Lung microvascular endothelial cell (primary cell): ENCODE data around the gene MRPL49. TPM values are rescaled to one million over a fixed set of nuclear protein-coding genes. Genes with fewer than 3 reads are reported as not detected.
"Not testable (repeated sequence)": the region's sequence is repeated elsewhere in the genome, so short reads cannot be mapped to it uniquely, and the experiment has no call there.

Experiments
- DNase-seq, 2 donors: peaks; one replicate each; pipeline versions ENCODE4 v3.0.0 to v3.0.0-alpha.2; 2010; ENCODE audit warnings: low read depth in 2 of 2
- total RNA-seq: library from RNA; depleted of rRNA; stranded (reverse); fragments of >200 nt; gene quantifications from 2 replicates; pipeline ENCODE4 v1.2.1, GENCODE V29; 2014

The MRPL49 gene
- total RNA-seq, 1 donor from 2014 or later, result 41.3 TPM

DNA sequence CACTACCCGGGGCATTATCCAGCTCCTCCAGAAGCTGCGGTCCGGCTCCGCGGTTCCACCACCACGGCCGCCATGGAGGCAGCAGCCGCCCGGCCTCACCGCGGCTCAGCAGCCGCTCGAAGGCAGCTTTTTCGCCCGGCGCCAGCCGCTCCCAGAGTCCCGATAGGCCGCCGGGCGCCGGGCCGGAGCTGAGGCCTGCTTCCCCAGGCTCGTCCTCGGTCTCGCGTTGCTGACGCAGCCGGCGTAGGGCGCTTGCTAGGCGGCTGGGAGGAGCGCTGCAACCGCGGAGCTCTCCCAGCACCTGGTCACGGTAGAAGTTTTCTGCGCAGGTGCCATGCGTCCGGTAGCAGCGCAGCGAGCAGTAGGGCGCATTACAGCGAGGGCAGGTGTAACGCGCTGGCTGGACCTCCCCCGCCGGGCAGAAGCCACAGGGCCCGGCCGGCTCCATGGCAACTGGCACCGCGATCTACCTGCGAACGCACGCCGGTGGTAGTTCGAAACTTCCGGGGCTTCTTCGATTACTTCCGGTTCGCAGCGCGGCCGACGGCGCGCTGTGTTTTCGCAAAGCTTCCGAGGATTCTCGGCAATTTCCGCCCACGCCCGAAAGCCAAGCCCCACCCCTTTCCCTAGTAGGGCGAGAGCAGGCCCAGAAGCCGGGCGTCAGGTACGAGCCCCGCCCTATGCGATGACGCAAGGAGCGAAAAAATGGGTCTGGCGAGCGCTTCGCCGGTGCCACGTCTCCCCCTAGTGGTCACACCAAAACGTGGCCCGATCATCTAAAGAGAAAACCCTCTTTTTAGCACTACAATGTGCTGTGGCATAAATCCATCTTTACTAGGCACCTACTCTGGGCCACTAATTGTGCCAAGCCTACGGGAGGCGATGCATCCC lies 4.7 kb upstream of the MRPL49 start, which contains the start of gene ZNHIT2:
TSS of gene ZNHIT2 (minus strand) at position 496 of the 891 bp plus-strand sequence. CDS start at position 448, 48 bp downstream.
- peak; percentile 99 for DNase-seq

DNA sequence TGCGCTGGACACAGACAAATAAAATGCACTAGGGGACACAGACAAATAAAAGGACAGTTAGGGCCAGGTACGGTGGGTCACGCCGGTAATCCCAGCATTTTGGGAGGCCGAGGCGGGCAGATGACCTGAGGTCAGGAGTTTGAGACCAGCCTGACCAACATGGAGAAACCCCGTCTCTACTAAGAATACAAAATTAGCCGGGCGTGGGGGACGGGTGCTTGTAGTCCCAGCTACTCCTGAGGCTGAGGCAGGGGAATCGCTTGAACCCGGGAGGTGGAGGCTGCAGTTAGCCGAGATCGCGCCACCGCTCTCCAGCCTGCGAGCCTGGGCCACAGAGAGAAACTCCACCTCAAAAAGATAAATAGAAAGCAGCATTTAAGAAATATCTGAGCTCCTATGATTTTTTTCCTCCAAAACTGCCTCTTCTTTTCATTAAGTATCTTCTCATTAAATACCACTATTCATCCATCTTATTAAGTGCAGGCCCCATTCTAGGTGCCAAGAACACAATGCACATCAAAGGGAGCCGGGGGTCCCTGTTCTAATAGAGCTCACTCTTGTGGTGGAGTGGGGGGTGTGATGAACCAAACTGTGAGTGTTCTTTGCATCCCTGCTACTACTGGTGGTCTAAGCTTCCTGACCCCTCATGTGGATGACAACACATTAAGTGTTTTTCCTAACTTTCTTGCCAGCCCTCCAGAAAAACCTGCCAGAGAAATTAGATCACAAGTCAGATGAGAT lies 3.9 kb upstream of the MRPL49 start:
- no peak for DNase-seq

DNA sequence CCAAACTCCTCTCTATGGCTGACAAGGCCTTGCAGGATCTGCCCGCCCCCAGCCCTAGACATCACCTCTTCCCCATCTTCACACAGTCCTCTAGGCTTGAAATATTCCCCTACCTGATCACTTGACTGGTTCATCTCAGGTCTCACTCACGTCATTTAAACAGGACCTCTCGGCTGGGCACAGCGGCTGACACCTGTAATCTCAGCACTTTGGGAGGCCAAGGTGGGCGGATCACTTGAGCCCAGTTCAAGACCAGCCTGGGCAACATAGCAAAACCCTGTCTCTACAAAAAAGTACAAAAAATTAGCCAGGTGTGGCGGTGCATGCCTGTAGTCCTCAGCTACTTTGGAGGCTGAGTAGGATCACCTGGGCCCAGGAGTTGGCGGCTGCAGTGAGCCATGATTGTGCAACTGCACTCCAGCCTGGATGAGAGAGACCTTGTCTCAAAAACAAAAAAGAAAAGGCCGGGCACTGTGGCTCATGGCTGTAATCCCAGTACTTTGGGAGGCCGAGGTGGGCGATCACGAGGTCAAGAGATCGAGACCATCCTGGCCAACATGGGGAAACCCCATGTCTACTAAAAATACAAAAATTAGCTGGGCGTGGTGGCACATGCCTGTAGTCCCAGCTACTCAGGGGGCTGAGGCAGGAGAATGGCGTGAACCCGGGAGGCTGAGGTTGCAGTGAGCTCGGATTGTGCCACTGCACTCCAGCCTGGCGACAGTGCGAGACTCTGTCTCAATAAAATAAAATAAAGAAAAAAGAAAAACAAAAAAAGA lies 3.0 kb upstream of the MRPL49 start:
- not testable (repeated sequence) for DNase-seq

DNA sequence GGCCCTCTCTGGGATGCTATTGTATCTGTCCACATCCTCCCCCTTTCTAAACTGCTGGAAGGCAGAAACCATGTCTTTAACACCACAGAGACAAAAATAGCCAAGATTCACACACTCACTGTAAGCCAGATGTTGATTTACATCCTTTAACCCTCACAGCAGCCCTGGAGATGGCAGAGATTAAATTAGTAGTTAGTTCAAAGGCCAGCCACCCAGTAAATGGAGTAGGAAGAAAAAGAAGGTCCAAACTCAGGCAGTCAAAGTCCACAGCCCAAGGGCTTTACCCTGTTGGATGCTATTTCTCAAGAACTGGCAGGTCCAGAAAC lies 2.5 kb upstream of the MRPL49 start:
- no peak for DNase-seq

DNA sequence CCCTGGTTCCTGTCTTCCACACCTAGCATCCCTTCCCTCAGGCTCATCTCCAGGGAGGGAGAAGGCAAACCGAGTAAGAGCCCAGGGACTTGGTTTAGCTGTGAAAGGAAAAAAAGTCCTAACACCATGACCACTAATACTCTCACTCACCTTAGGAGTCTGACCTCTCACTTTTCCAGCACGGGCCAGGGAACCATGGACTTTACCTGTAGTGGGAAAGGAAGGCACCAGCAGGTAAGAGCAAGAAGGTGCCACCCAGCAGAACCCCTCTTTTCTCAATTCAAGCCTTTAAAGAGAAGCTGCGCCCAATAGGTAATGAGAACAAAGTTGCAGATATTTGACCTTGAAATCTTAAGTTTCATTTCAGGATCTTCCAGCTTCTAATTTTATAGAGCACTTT lies 1.3 kb upstream of the MRPL49 start:
- no peak for DNase-seq

DNA sequence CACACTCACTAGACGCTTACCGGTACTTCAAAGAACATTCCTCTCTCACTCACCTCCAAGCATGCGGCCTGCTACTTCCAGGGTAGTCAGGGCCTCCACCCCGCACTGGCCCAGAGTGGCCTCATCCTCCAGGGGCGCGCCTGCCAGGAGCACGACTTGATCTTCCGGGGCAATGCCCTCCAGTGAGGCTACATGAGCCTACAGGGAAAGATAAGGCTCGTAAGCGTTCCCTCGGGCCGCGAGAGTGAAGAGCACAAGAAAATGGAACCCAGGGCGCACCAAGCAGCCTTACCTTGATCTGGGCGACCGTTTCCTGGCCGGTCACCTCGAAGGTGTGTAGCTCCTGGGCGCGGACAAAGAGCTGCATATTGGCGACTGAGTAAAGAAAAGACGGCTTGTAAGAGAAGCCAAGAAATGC lies 665 bp upstream of the MRPL49 start:
- DNase-seq, result peak in 1 of 2 donors; percentile 40

DNA sequence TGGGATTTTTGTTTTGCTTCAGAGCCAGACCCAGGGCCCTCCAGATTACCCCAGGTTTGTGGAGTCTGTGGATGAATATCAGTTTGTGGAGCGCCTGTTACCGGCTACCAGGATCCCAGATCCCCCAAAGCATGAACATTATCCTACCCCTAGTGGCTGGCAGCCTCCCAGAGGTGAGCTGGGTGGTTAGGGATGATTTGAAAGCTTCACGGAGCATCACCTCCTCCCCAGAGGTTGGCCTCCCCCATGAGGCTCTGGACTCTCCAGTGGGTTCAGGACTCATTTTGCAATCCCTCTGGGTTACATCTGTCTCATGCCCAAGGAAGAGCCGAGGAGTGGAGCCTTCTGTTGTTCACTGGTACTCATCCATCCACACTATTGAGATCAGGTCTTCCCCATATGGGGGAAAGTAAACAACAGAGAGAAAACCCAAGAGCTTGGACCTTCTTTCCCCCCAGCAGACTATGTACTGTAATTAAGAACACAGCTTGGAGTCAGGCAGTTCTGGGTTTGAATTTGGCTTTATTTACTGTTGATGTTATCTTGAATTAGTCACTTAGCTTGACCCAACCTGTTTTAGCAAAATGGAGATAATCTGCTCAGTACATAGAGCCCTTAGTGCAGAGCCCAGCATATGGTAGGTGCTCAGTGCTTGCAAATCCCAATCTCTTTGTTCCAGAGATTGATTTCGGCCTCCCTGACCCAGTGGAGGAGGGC lies 2.5 kb downstream of the MRPL49 start:
- DNase-seq, result no peak

DNA sequence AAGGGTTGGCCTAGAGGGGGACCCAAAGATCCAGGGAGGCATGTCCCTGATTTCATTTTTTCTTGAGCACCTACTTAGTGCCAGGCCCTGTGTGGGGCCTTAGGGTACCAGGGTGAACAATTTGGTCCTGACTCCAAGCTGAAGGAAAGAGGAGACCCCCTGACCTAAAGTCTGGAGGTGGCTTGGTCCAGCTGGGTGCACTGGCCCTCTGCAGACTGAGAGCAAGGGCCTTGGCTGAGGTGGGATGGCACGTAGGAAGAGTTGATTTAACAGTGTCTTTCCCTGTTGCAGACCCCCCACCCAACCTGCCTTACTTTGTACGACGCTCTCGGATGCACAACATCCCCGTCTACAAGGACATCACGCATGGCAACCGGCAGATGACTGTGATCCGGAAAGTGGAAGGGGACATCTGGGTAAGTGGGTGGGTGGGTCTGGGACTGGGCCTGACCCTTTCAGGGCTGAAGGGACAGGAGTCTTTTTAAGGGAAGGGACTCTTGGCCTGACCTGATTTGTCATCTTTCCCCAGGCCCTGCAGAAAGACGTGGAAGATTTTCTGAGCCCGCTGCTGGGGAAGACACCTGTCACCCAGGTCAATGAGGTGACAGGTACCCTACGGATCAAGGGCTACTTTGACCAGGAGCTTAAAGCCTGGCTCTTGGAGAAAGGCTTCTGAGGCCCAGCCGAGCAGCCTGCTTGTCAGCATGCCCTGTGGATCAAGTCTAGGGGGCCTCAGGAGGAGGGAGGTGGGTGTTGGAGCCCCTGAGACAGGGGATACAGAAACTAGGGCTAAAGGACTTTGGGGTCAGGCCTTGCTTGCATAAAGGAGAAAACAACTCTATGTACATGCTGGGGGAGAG lies 3.3 kb downstream of the MRPL49 start:
- DNase-seq, result no peak

DNA sequence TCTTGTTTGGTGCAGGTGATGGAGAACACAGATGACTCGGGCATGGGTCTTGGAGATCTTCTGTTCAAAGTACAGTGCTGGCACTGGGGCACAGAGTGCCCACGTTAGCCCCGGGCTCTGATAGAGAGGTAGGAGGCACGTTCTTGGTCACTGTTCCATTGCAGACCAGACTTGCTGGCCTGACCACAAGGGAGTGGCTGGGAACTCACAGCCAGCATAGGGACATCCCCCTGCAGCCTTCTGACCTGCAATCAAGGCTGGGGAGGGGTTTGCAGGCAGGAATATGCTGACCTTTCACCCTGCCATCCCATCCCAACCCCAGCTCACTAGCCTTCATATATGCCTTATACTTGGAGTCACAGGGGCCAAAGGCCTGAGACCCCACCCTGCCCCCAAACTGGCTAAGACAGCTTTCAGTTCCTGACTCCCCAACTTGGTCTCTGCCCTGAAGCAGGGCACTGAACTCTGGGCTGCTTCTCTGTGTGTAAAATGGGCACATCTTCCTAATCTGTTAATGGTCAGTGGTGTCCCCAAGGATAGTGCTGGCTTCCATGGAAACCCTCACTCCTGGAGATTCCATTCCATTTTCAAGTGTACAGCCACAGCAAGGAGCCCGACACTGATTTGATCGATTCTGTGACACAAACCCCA lies 4.6 kb downstream of the MRPL49 start:
- no peak for DNase-seq

DNA sequence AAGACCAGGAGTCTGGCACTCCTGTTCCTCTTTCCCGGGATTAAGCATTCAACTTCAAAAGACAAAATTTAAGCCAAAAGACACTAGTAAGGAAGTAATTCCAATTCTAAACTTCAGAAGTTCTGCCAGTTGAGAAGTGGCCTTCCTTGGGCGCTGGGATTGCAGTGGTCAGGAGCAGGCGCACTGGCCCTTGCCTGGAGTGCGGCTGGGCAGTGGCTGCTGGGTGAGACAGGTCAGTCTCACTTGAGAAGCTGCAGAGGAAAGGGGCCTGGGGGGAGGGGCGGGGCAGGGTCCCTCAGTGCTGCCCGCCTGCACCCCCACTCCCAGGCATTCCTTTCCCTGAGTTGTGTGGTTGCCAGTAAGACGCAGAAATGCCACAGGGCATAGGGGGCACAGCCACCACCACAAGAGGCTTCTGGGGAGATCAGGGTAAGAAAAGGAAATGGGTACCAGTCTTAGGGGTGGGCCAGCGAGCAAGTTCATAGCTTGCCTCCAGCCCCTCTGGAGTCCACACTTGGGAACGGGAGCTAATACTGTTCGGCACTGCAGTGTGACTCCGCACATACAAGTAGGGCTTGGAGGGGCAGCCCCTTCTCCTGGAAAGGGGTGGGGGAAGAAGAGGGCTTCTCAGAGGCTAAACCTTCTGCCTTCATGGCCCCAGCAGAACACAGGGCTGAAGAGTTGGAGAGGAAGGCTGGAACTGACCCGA lies 5.5 kb downstream of the MRPL49 start:
- no peak for DNase-seq

DNA sequence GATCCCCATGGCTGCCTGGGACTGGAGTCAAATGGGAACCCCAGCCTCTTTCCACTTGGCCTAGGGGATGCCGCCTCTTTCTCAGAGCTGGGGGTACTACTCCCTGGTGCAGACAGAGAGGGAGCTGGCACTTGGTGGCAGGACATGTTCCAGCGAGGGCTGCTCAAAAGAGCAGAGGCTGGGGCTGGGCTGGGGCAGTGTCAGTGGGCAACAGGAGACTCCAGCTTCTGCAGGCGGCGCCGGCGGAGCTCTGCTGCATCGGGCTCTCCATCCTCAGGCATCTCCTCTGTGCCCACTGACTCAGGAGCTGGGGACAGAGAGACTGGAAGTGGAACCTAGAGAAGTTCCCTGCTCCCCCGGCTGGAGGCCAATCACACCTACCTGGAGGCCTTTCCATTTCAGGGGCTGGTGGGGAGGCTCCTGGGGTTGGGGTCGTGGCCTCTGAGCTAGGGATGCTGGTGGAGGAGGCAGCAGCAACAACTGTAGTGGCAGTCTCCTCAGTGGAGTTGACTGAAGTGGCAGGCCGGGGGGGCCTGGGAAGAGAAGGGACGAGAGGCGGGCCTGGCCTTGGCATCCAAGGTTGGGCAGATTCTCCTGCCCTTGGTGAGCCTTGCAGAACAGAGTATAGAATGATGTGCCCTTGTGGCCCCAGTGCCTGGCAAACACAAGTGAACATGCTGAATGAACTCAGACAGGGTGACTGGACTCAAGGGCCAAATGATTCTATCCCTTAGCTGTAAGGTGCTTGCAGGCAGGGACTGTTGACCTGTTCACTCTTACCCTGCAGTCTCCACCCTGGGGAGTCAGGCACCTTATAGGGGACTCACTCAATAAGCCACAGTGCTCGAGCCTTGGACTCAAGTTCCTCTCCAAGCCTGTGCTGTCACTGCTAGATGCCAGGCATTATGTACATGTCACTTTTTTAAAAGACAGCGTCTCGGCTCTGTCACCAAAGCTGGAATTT lies 6.3 kb downstream of the MRPL49 start:
- no peak for DNase-seq

DNA sequence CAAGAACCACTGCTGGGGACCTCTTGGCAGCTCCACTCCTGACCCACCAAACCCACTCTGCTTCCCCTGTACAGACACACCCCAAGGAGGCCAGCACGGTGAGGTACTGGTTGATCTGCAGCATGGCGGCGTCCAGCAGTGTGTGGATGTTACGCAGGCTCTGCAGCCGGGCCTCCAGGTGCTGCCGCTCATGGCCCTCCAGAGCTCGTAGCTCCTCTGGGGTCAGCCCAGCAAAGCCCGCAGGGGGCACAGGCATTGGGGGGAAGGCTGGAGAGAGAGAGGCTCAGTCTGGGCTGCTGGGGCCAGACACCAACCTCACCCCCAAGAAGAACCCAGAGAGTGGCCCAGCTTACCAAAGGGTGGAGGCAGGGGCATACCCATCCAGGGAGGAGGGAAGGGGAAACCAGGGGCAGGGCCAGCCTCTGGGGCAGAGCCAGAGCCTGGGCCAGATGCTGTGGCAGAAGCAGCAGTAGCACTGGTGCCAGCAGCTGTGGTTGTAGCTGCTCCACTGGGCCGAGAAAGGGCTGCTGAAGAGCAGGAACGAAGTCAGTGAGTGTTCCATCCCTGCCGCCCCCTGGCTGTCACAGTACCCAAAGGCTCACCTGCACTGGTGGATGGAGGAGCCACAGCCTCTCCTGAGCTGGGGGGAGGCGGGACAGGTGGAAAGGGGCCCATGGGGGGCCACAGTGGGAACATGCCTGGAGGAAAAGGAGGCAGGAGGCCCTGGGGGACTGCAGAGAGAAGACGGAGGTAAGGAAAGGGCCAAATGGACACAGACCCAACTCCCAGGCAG lies 7.7 kb downstream of the MRPL49 start:
- no peak for DNase-seq

DNA sequence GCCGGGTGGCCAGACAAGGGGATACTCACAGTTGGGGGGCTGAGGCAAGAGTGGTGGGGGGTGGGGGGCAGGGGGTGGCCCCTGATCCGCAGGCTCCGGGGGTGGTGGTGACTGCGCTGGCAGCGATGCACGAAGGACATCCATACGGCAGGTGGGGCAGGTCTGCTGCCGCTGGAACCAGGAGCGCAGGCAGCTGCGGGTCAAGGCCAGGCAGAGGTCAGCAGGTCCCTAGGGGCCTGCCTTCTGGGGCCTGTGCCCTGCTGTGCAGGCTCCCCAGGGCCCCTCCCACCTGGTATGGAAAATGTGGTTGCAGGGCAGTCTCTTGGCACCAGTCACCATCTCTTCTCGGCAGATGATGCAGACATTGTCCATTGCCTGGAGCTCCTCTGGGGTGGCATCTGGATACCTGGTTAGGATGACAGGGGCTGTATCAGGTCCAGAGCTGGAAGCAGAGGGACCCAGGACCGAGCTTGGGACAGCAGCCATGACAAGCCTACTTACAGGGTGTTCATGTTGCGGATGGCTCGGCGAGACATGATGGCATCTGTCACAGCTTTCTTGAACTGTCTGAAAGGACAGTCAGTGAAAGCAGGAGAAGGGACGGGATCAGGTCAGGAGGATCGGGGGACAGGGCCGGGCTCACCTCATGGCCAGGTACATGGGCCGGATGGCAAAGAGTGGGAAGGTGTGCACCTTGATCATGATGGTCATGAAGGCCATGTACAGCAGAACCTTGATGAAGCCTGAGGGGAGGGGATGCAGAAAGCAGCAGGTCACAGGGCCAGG lies 8.7 kb downstream of the MRPL49 start:
- no peak for DNase-seq

DNA sequence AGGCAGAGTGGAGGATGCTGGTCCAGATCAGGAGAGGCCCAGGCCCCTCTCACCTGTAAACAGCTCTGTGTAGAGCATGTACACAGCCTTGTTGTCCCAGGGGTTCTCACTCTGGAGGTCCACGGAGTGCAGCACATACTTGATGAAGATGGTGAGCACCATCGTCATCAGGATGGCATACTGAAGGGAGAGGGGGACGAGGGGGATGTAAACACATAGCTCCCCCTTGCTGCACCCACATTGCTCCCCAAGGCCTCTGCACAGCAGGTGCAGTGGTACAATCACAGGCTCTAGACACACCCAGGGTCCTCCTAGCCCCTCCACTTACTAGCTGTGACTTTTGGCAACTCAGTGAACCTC lies 9.3 kb downstream of the MRPL49 start:
- no peak for DNase-seq

DNA sequence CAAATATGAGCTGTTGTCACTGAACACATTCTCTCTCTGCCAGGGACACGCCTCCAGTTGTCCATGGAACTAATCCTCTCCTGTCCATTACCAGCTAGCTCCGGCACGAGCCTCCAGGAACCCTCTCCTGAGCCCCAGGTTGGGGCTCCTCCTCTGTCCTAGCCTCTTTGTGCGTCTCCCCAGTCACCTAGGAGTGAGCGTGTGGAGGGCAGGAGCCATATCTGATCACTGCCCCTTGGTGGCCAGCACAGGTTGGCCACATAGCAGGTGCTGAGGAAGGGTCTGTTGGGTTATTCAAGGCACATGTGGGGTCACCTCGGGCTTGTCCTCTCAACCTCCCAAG lies 9.7 kb downstream of the MRPL49 start:
- DNase-seq, result no peak

DNA sequence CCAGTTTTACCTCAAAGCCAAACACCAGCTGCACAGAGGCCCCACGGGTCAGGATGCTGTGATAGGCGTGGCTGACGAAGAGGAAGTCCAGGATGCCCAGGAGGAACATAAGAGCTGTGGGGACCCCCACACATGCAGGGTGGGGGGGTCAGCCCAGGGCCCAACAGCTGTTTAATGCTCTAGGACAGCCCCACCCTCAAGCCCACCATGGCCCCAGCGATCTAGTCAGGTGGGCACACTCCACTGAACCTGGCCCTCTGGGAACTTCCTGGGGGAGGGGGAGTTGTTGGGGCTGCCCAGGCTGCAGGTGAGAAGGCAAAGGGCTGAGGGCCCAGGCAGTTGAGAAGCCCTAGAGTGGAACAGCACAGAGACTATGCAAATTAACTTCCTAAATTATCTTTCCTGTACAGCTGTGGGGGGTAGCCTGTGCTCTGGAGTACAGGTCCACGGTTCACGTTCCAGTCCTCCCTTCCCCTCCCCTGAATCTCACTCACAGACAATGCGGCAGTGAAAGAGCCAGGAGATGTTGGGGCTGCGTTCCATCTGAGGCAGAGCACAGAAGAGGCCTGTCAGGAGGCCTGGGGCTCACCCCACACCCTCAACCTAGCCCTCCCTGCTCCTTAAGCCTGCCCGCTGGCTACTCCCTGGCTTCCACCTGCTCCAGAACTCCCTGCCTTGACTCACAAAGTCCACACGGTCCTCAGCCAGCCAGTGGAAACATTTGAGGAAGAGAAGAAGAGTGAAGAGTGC lies 10.3 kb downstream of the MRPL49 start:
- no peak for DNase-seq
